ENCODE data around the gene IL21R.

IL21R gene

GRCh38 chr16:27383556-27384243 is 18.3 kb upstream of the IL21R start:
- H3K27ac ChIP-seq, result no peak overlapping the region
- TF ChIP-seq CTCF (IDR thresholded peaks at IDR 0.05) (no peak), ZFX (IDR thresholded peaks at IDR 0.05; ENCODE audit: borderline replicate concordance) (no peak)

- no peak for TF ChIP-seq CTCF (IDR thresholded peaks at IDR 0.05)
- no peak for TF ChIP-seq ZFX (IDR thresholded peaks at IDR 0.05; ENCODE audit: borderline replicate concordance)
- no peak overlapping the region for H3K27ac ChIP-seq
These were observed 17.5 kb upstream of the IL21R start for GRCh38 chr16:27384425-27384824.

- TF ChIP-seq ZFX (IDR thresholded peaks at IDR 0.05; ENCODE audit: borderline replicate concordance) (no peak), CTCF (IDR thresholded peaks at IDR 0.05) (no peak)
- no peak overlapping the region for H3K27ac ChIP-seq
These were observed 16.6 kb upstream of the IL21R start for GRCh38 chr16:27385398-27385797.

- TF ChIP-seq CTCF (IDR thresholded peaks at IDR 0.05), result no peak
- TF ChIP-seq ZFX (IDR thresholded peaks at IDR 0.05; ENCODE audit: borderline replicate concordance), result no peak
- H3K27ac ChIP-seq, result no peak overlapping the region
These were observed 15.3 kb upstream of the IL21R start for GRCh38 chr16:27386674-27387073.

- no peak overlapping the region for H3K27ac ChIP-seq
- TF ChIP-seq ZFX (IDR thresholded peaks at IDR 0.05; ENCODE audit: borderline replicate concordance) (no peak), CTCF (IDR thresholded peaks at IDR 0.05) (no peak)
These were observed 14.2 kb upstream of the IL21R start for GRCh38 chr16:27387724-27388123.

- TF ChIP-seq CTCF (IDR thresholded peaks at IDR 0.05), result no peak
- TF ChIP-seq ZFX (IDR thresholded peaks at IDR 0.05; ENCODE audit: borderline replicate concordance), result no peak
- no peak overlapping the region for H3K27ac ChIP-seq
These were observed 12.6 kb upstream of the IL21R start for GRCh38 chr16:27389272-27389961.

- no peak overlapping the region for H3K27ac ChIP-seq
- no peak for TF ChIP-seq ZFX (IDR thresholded peaks at IDR 0.05; ENCODE audit: borderline replicate concordance)
- TF ChIP-seq CTCF (IDR thresholded peaks at IDR 0.05), result no peak
These were observed 11.8 kb upstream of the IL21R start for GRCh38 chr16:27390151-27390550.
